ENCODE measurements around the gene LDLRAD4.

- TF ChIP-seq TARDBP (IDR thresholded peaks at IDR 0.05) = no peak
- no peak for TF ChIP-seq BHLHE40 (IDR thresholded peaks at IDR 0.05; ENCODE audit: borderline replicate concordance)
- no peak for TF ChIP-seq ARNT (IDR thresholded peaks at IDR 0.05)
Observed at GRCh38 chr18:13628211-13628610, 409.7 kb downstream of the LDLRAD4 start.

Measured in HEK293T (cell line).